ENCODE measurements around the gene RAMP3.
A peak's percentile ranks its signal among the peaks of the same experiment; 100 is the strongest.

The RAMP3 gene

GRCh38 chr7:45133352-45133751, 24.2 kb upstream of the RAMP3 start:
- Histone ChIP-seq H3K4me3 (replicated peaks; ENCODE audit: low read depth, low read length) (no peak overlapping the region), H3K36me3 (ENCODE audit: control insufficient read depth, insufficient read depth, low read length) (no peaks in the 10 kb centered on the region), H3K27me3 (replicated peaks; ENCODE audit: control insufficient read depth, insufficient read depth, low read length) (no peaks in the 10 kb centered on the region)
- TF ChIP-seq, protein P1, sequence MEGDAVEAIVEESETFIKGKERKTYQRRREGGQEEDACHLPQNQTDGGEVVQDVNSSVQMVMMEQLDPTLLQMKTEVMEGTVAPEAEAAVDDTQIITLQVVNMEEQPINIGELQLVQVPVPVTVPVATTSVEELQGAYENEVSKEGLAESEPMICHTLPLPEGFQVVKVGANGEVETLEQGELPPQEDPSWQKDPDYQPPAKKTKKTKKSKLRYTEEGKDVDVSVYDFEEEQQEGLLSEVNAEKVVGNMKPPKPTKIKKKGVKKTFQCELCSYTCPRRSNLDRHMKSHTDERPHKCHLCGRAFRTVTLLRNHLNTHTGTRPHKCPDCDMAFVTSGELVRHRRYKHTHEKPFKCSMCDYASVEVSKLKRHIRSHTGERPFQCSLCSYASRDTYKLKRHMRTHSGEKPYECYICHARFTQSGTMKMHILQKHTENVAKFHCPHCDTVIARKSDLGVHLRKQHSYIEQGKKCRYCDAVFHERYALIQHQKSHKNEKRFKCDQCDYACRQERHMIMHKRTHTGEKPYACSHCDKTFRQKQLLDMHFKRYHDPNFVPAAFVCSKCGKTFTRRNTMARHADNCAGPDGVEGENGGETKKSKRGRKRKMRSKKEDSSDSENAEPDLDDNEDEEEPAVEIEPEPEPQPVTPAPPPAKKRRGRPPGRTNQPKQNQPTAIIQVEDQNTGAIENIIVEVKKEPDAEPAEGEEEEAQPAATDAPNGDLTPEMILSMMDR (IDR thresholded peaks at IDR 0.05; ENCODE audit: insufficient read depth, low read length, poor library complexity, severe bottlenecking), result no peak
- DNase-seq (ENCODE audit: extremely low read depth, insufficient read length), result no peak

- no peaks in the 10 kb centered on the region for H3K27me3 ChIP-seq (replicated peaks; ENCODE audit: control insufficient read depth, insufficient read depth, low read length)
- TF ChIP-seq, protein P1 (IDR thresholded peaks at IDR 0.05; ENCODE audit: insufficient read depth, low read length, poor library complexity, severe bottlenecking), result no peak
- DNase-seq (ENCODE audit: extremely low read depth, insufficient read length), result no peak
Observed at GRCh38 chr7:45133877-45134276, 23.7 kb upstream of the RAMP3 start.

GRCh38 chr7:45136106-45137060, 21.2 kb upstream of the RAMP3 start:
- H3K36me3 ChIP-seq (ENCODE audit: control insufficient read depth, insufficient read depth, low read length), result no peaks in the 10 kb centered on the region
- no peak for DNase-seq (ENCODE audit: extremely low read depth, insufficient read length)
- no peak overlapping the region for H3K4me3 ChIP-seq (replicated peaks; ENCODE audit: low read depth, low read length)
- TF ChIP-seq, protein P1 (IDR thresholded peaks at IDR 0.05; ENCODE audit: insufficient read depth, low read length, poor library complexity, severe bottlenecking), result peak; percentile 79
- H3K27me3 ChIP-seq (replicated peaks; ENCODE audit: control insufficient read depth, insufficient read depth, low read length), result no peaks in the 10 kb centered on the region

More at GRCh38 chr7:45133877-45134276, 23.7 kb upstream of the RAMP3 start:
- H3K36me3 ChIP-seq (ENCODE audit: control insufficient read depth, insufficient read depth, low read length), result no peaks in the 10 kb centered on the region
- no peak overlapping the region for H3K4me3 ChIP-seq (replicated peaks; ENCODE audit: low read depth, low read length)

GRCh38 chr7:45138433-45139267, 18.9 kb upstream of the RAMP3 start:
- Histone ChIP-seq H3K36me3 (ENCODE audit: control insufficient read depth, insufficient read depth, low read length) (no peaks in the 10 kb centered on the region), H3K4me3 (replicated peaks; ENCODE audit: low read depth, low read length) (no peak overlapping the region), H3K27me3 (replicated peaks; ENCODE audit: control insufficient read depth, insufficient read depth, low read length) (no peaks in the 10 kb centered on the region)
- DNase-seq (ENCODE audit: extremely low read depth, insufficient read length), result no peak
- TF ChIP-seq, protein P1 (IDR thresholded peaks at IDR 0.05; ENCODE audit: insufficient read depth, low read length, poor library complexity, severe bottlenecking), result no peak

GRCh38 chr7:45140827-45141226, 16.8 kb upstream of the RAMP3 start:
- TF ChIP-seq, protein P1 (IDR thresholded peaks at IDR 0.05; ENCODE audit: insufficient read depth, low read length, poor library complexity, severe bottlenecking), result no peak
- no peaks in the 10 kb centered on the region for H3K27me3 ChIP-seq (replicated peaks; ENCODE audit: control insufficient read depth, insufficient read depth, low read length)
- H3K4me3 ChIP-seq (replicated peaks; ENCODE audit: low read depth, low read length), result peak overlapping the region; percentile 45
- no peaks in the 10 kb centered on the region for H3K36me3 ChIP-seq (ENCODE audit: control insufficient read depth, insufficient read depth, low read length)
- DNase-seq (ENCODE audit: extremely low read depth, insufficient read length), result no peak

Data from GM06990 (cell line).